GM12873 (cell line): ENCODE results near the gene ACSL4.

Experiments
- TF ChIP-seq, protein P1 (sequence below): IDR thresholded peaks from 2 replicates; pipeline ENCODE4 v1.5.1; 2012; ENCODE audit warnings: low read depth, mild to moderate bottlenecking, moderate library complexity, low read length, control low read depth; ENCODE audit not compliant: insufficient read depth; ENCODE audit errors: missing control alignments

ACSL4 gene

DNA sequence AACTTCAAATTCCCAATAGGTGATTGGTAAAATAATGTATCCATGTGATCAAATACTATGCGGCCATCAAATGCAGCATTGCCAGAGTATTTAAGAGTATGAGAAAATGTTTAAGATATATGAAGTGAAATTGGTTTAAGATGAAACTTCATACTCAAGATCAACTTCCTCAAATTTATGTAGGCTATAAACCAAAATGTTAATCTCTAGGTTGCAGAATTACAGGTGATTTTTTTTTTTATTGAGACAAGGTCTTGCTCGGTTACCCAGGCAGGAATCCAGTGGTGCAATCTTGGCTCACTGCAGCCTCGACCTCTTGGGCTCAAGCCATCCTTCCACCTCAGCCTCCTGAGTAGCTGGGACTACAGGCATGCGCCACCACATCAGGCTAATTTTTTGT, 25.3 kb downstream of the ACSL4 start:
- TF ChIP-seq, protein P1, sequence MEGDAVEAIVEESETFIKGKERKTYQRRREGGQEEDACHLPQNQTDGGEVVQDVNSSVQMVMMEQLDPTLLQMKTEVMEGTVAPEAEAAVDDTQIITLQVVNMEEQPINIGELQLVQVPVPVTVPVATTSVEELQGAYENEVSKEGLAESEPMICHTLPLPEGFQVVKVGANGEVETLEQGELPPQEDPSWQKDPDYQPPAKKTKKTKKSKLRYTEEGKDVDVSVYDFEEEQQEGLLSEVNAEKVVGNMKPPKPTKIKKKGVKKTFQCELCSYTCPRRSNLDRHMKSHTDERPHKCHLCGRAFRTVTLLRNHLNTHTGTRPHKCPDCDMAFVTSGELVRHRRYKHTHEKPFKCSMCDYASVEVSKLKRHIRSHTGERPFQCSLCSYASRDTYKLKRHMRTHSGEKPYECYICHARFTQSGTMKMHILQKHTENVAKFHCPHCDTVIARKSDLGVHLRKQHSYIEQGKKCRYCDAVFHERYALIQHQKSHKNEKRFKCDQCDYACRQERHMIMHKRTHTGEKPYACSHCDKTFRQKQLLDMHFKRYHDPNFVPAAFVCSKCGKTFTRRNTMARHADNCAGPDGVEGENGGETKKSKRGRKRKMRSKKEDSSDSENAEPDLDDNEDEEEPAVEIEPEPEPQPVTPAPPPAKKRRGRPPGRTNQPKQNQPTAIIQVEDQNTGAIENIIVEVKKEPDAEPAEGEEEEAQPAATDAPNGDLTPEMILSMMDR: no peak

GRCh38 chrX:109707319-109707718, 25.7 kb downstream of the ACSL4 start:
- TF ChIP-seq, protein P1: no peak

DNA sequence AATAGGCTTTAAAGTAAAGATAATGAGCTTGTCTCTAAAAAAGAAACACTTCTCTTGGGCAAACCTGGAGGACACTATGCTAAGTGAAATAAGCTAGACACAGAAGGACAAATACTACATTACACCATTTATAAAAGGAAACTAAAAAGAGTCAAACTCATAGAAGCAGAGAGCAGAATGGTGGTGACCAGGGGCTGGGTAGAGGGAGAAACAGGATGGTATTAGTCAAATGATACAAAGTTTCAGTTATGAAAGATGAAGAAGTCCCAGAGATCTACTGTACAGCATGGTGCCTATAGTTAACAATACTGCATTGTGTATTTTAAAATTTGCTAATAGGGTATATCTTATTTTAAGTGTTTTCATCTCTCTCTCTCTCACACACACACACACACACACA, 28.5 kb downstream of the ACSL4 start:
- TF ChIP-seq, protein P1: no peak

DNA sequence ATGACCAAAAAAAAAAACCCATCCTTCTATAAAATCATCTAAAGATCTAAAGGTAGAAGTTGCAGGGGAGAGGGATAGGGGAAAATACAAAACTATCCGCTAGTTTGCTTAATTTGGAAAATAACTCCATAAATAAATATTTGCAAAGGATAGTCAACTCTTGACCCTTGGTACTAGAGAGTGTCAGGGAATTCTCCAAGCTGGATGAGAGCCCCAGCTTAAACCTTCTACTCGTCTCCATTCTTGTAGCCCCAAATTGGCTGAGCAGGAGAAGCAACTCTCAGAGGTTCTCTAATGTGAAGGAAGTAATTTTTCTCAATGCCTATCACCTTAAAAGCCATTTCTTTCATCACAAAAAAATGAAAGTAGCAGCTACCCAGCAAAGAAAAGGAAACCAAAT, 35.2 kb downstream of the ACSL4 start:
- TF ChIP-seq, protein P1: no peak

DNA sequence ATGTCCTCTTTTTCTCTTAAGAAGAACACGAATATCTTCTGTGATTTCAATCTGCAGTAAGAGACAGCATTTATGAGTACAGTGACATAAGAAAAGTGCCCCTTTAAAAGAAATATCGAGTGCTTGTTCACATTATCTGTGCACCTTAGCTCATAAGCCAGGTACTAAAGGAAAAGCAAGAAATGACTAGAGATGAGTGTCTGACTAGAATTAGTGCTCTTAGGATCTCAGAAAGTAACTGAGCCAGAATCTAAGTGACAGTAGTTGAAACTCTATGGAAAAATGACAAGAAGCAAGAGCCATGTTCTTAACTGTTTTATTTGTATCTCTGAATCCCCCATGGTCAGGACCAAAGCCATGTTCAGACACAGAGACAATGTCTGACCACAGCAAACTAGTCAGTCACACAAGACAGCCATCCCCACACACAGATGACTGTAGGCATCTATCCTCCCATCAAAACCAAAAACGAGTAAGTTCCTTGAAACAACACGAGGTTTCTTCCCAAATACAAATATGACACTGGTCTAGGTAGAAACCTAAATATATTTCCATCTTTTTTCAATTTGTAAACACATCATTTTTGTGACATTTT, 36.8 kb downstream of the ACSL4 start:
- TF ChIP-seq, protein P1: no peak

DNA sequence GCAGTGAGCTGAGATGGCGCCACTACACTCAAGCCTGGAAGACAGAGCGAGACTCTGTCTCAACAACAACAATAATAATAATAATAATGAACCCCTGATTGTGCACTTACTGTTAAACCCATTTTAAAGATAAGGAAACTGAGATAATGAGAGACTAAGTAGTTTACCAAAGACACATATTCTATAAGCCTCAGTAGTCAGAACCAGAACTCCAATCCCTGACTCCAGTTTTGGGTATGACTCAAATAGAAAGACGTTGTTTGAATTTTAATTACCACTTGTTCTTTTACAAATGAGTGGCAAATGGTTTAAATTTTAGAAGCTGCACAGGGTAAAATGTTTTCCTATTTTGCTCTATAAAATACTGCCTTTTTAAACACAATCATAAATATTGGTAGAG, 37.4 kb downstream of the ACSL4 start:
- TF ChIP-seq, protein P1: no peak

GRCh38 chrX:109691752-109692151, 41.3 kb downstream of the ACSL4 start:
- TF ChIP-seq, protein P1: no peak
